ENCODE results near the gene RPS6KB2.

DNA sequence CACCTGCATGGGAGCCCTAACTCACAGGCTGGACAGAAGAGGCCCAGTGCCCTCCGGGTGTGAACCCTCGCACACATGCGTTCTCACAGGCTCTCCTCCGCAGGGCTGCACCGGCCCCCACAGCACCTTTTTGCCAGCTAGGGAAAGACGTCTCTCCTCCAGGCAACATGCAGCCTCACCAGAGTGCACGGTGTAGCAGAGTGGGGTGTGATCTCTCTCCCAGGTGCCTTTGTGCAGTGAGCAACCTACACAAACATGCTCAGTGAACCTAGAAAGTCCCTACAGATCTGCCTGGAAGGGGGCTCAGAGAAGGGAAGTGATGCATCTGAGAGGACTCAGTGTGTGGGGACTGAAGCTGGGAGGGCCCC, 16.5 kb upstream of the RPS6KB2 start:
- no peak for TF ChIP-seq SMC3 (IDR thresholded peaks at IDR 0.05; ENCODE audit: borderline replicate concordance, low read length)
- TF ChIP-seq, protein P1, sequence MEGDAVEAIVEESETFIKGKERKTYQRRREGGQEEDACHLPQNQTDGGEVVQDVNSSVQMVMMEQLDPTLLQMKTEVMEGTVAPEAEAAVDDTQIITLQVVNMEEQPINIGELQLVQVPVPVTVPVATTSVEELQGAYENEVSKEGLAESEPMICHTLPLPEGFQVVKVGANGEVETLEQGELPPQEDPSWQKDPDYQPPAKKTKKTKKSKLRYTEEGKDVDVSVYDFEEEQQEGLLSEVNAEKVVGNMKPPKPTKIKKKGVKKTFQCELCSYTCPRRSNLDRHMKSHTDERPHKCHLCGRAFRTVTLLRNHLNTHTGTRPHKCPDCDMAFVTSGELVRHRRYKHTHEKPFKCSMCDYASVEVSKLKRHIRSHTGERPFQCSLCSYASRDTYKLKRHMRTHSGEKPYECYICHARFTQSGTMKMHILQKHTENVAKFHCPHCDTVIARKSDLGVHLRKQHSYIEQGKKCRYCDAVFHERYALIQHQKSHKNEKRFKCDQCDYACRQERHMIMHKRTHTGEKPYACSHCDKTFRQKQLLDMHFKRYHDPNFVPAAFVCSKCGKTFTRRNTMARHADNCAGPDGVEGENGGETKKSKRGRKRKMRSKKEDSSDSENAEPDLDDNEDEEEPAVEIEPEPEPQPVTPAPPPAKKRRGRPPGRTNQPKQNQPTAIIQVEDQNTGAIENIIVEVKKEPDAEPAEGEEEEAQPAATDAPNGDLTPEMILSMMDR (IDR thresholded peaks at IDR 0.05 in 2 of 3, conservative IDR thresholded peaks at IDR 0.05 in 1 of 3; ENCODE audit: control insufficient read depth in 2 of 3, extremely low read depth in 1 of 3, insufficient read depth in 1 of 3, low read depth in 3 of 3, low read length in 3 of 3): no peak
- no peak for TF ChIP-seq CREM (IDR thresholded peaks at IDR 0.05; ENCODE audit: low read depth)
- TF ChIP-seq BRCA1 (IDR thresholded peaks at IDR 0.05; ENCODE audit: low read depth, low read length): no peak
- TF ChIP-seq, protein P2, sequence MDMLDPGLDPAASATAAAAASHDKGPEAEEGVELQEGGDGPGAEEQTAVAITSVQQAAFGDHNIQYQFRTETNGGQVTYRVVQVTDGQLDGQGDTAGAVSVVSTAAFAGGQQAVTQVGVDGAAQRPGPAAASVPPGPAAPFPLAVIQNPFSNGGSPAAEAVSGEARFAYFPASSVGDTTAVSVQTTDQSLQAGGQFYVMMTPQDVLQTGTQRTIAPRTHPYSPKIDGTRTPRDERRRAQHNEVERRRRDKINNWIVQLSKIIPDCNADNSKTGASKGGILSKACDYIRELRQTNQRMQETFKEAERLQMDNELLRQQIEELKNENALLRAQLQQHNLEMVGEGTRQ (IDR thresholded peaks at IDR 0.05; ENCODE audit: borderline replicate concordance, low read depth, low read length): no peak
- no peak for TF ChIP-seq ZNF274 (IDR thresholded peaks at IDR 0.05; ENCODE audit: insufficient read depth, insufficient read length)
- TF ChIP-seq EZH2 (IDR thresholded peaks at IDR 0.05; ENCODE audit: borderline replicate concordance, control insufficient read depth, low read depth, low read length): no peak
- no peak for TF ChIP-seq KDM1A (IDR thresholded peaks at IDR 0.05; ENCODE audit: borderline replicate concordance)
- TF ChIP-seq SIN3A (IDR thresholded peaks at IDR 0.05; ENCODE audit: low read depth, low read length): no peak
- no peak; the same call in none of the 2 replicates for TF ChIP-seq POLR2A (IDR thresholded peaks at IDR 0.05; ENCODE audit: low read depth, low read length)
- TF ChIP-seq, protein P3, sequence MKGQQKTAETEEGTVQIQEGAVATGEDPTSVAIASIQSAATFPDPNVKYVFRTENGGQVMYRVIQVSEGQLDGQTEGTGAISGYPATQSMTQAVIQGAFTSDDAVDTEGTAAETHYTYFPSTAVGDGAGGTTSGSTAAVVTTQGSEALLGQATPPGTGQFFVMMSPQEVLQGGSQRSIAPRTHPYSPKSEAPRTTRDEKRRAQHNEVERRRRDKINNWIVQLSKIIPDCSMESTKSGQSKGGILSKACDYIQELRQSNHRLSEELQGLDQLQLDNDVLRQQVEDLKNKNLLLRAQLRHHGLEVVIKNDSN (IDR thresholded peaks at IDR 0.05; ENCODE audit: borderline replicate concordance, extremely low read length, insufficient read depth, low read depth, low read length): no peak
